ENCODE measurements around the gene CDH26. TPM values are rescaled to one million over a fixed set of nuclear protein-coding genes. Genes with fewer than 3 reads are reported as not detected.

The CDH26 gene
- polyA plus RNA-seq, 1 donor (not counting 4 experiments of a cell fraction or from before 2014, with no cell fraction given): 1.1 TPM

GRCh38 chr20:60053818-60054190 is 95.6 kb downstream of the CDH26 start:
- H3K9ac ChIP-seq (ENCODE audit: control insufficient read depth, extremely low read depth, insufficient read depth, low read length): no peak overlapping the region
- peaks cover 15% of the 10 kb centered on the region for H3K79me2 ChIP-seq (ENCODE audit: control insufficient read depth, insufficient read depth, low read length)
- TF ChIP-seq, protein P1, sequence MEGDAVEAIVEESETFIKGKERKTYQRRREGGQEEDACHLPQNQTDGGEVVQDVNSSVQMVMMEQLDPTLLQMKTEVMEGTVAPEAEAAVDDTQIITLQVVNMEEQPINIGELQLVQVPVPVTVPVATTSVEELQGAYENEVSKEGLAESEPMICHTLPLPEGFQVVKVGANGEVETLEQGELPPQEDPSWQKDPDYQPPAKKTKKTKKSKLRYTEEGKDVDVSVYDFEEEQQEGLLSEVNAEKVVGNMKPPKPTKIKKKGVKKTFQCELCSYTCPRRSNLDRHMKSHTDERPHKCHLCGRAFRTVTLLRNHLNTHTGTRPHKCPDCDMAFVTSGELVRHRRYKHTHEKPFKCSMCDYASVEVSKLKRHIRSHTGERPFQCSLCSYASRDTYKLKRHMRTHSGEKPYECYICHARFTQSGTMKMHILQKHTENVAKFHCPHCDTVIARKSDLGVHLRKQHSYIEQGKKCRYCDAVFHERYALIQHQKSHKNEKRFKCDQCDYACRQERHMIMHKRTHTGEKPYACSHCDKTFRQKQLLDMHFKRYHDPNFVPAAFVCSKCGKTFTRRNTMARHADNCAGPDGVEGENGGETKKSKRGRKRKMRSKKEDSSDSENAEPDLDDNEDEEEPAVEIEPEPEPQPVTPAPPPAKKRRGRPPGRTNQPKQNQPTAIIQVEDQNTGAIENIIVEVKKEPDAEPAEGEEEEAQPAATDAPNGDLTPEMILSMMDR (optimal IDR thresholded peaks at IDR 0.05 in 1 of 3, IDR thresholded peaks at IDR 0.05 in 1 of 3, conservative IDR thresholded peaks at IDR 0.05 in 1 of 3; ENCODE audit: extremely low read depth in 1 of 3, insufficient read depth in 2 of 3, low read length in 3 of 3): no peak
- TF ChIP-seq EZH2 (IDR thresholded peaks at IDR 0.05; ENCODE audit: low read length): no peak
- H3K9me1 ChIP-seq (ENCODE audit: control insufficient read depth, extremely low read depth, insufficient read depth, low read length): no peaks in the 10 kb centered on the region
- H3K27me3 ChIP-seq (ENCODE audit: control insufficient read depth, extremely low read depth, insufficient read depth, low read length): no peaks in the 10 kb centered on the region
- no peak overlapping the region for H2AFZ ChIP-seq (ENCODE audit: control insufficient read depth, low read length)
- H3K4me3 ChIP-seq (ENCODE audit: control insufficient read depth in 2 of 3, extremely low read depth in 1 of 3, insufficient read depth in 2 of 3, low read depth in 1 of 3, low read length in 3 of 3): no peak overlapping the region
- H3K36me3 ChIP-seq (ENCODE audit: control insufficient read depth in 2 of 2, extremely low read depth in 1 of 2, insufficient read depth in 2 of 2, low read length in 2 of 2): no peaks in the 10 kb centered on the region
- DNase-seq (ENCODE audit: low read depth, low spot score): no peak
- no peaks in the 10 kb centered on the region for H3K9me3 ChIP-seq (ENCODE audit: control insufficient read depth, low read depth, low read length)
- FAIRE-seq: no peak
- H3K27ac ChIP-seq (ENCODE audit: control insufficient read depth, insufficient read depth, low read length): no peak overlapping the region
- H3K4me1 ChIP-seq (ENCODE audit: control insufficient read depth, extremely low read depth, insufficient read depth, low read length): peaks cover 45% of the 10 kb centered on the region
- dilution Hi-C loops (cut with MboI; ENCODE audit: extremely low pct_ligation_motif_present, low sequenced_read_pairs): no loop called here
- H4K20me1 ChIP-seq (ENCODE audit: control insufficient read depth, extremely low read depth, insufficient read depth, low read length): no peaks in the 10 kb centered on the region
- H3K4me2 ChIP-seq (ENCODE audit: control insufficient read depth, extremely low read depth, insufficient read depth, low read depth, low read length): no peak overlapping the region

- H3K4me1 ChIP-seq (ENCODE audit: control insufficient read depth, extremely low read depth, insufficient read depth, low read length): peaks cover 37% of the 10 kb centered on the region
- H3K9me3 ChIP-seq (ENCODE audit: control insufficient read depth, low read depth, low read length): no peaks in the 10 kb centered on the region
- H3K9me1 ChIP-seq (ENCODE audit: control insufficient read depth, extremely low read depth, insufficient read depth, low read length): no peaks in the 10 kb centered on the region
- FAIRE-seq (peak; percentile 34), DNase-seq (ENCODE audit: low read depth, low spot score) (no peak)
- TF ChIP-seq, protein P1 (optimal IDR thresholded peaks at IDR 0.05 in 1 of 3, IDR thresholded peaks at IDR 0.05 in 1 of 3, conservative IDR thresholded peaks at IDR 0.05 in 1 of 3; ENCODE audit: extremely low read depth in 1 of 3, insufficient read depth in 2 of 3, low read length in 3 of 3): no peak
- no peak for TF ChIP-seq EZH2 (IDR thresholded peaks at IDR 0.05; ENCODE audit: low read length)
- H3K4me3 ChIP-seq (ENCODE audit: control insufficient read depth in 2 of 3, extremely low read depth in 1 of 3, insufficient read depth in 2 of 3, low read depth in 1 of 3, low read length in 3 of 3): peak overlapping the region in 1 of 3 experiments; percentile 44
- H3K9ac ChIP-seq (ENCODE audit: control insufficient read depth, extremely low read depth, insufficient read depth, low read length): no peak overlapping the region
- peaks cover 24% of the 10 kb centered on the region for H3K79me2 ChIP-seq (ENCODE audit: control insufficient read depth, insufficient read depth, low read length)
- no peak overlapping the region for H2AFZ ChIP-seq (ENCODE audit: control insufficient read depth, low read length)
- H4K20me1 ChIP-seq (ENCODE audit: control insufficient read depth, extremely low read depth, insufficient read depth, low read length): no peaks in the 10 kb centered on the region
- no peak overlapping the region for H3K27ac ChIP-seq (ENCODE audit: control insufficient read depth, insufficient read depth, low read length)
- H3K36me3 ChIP-seq (ENCODE audit: control insufficient read depth in 2 of 2, extremely low read depth in 1 of 2, insufficient read depth in 2 of 2, low read length in 2 of 2): no peaks in the 10 kb centered on the region
- no peaks in the 10 kb centered on the region for H3K27me3 ChIP-seq (ENCODE audit: control insufficient read depth, extremely low read depth, insufficient read depth, low read length)
- H3K4me2 ChIP-seq (ENCODE audit: control insufficient read depth, extremely low read depth, insufficient read depth, low read depth, low read length): peak overlapping the region; percentile 74
- dilution Hi-C loops (cut with MboI; ENCODE audit: extremely low pct_ligation_motif_present, low sequenced_read_pairs): no loop called here
Observed at GRCh38 chr20:60054716-60055634, 96.8 kb downstream of the CDH26 start.

Measured in keratinocyte (primary cell).